Measurements from ENCODE around the gene BCO2.
A peak's percentile ranks its signal among the peaks of the same experiment; 100 is the strongest.

BCO2 gene

DNA sequence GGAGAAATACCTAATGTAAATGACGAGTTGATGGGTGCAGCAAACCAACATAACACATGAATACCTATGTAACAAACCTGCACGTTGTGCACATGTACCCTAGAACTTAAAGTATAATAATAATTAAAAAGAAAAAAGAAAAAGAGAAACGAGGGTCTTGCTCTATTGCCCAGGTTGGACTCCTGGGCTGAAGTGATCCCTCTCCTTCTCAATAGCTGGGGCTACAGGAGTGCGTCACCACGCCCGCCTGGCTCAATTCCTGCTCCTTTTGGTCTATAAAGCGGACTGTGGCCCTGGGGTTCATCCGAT is 50.4 kb downstream of the BCO2 start:
- Histone ChIP-seq H3K36me3 (replicated peaks) (peaks cover 6% of the 10 kb centered on the region), H3K27me3 (replicated peaks) (no peaks in the 10 kb centered on the region), H3K27ac (peak overlapping the region; percentile 98), H3K4me3 (ENCODE audit: low read depth, low read length) (peak overlapping the region; percentile 72)
- DNase-seq, result peak; percentile 77
- in situ Hi-C loops (cut with HindIII; ENCODE audit: low pct_ligation_motif_present, low sequenced_read_pairs), result no loop called here
- TF ChIP-seq, protein P1, sequence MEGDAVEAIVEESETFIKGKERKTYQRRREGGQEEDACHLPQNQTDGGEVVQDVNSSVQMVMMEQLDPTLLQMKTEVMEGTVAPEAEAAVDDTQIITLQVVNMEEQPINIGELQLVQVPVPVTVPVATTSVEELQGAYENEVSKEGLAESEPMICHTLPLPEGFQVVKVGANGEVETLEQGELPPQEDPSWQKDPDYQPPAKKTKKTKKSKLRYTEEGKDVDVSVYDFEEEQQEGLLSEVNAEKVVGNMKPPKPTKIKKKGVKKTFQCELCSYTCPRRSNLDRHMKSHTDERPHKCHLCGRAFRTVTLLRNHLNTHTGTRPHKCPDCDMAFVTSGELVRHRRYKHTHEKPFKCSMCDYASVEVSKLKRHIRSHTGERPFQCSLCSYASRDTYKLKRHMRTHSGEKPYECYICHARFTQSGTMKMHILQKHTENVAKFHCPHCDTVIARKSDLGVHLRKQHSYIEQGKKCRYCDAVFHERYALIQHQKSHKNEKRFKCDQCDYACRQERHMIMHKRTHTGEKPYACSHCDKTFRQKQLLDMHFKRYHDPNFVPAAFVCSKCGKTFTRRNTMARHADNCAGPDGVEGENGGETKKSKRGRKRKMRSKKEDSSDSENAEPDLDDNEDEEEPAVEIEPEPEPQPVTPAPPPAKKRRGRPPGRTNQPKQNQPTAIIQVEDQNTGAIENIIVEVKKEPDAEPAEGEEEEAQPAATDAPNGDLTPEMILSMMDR (IDR thresholded peaks at IDR 0.05; ENCODE audit: low read depth, low read length, missing control alignments), result no peak

DNA sequence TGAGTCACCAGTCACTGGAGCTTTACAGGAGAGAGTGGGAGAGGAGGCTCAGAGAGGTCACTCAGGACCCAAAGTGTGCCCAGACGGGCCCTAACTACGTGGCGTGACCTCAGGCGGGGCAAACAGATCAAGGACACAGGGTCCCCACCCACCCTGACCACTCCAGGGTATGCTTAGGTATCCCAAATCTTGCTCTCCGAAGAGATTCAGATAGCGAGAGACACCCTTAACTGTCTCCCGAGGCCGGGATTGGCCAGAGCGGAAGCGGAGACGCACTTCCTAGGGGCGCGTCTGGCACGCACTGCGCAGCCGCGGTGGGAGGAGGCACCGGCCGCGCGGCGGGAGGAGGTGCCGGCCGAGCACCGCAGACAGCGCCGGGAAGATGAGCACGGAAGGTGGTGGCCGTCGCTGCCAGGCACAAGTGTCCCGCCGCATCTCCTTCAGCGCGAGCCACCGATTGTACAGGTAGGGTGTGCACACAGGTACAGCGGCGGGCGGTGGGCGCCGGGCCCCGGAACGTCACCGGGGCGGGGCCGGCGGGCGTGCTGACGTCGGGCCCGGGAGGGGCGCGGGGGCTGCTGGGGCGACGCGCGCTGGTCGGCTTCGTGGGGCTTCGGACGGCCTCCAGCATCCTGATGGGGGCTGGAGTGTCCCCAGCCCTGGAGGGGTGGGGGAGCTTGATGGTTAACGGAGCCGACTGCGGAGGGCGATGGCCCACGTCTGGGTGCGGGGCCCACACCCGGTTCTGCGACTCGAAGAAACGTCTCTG is 50.9 kb downstream of the BCO2 start, which contains the start of gene PTS:
TSS of gene PTS (plus strand) at position 367 of the 769 bp plus-strand sequence. CDS start at position 383, 16 bp downstream.
- in situ Hi-C loops (cut with HindIII; ENCODE audit: low pct_ligation_motif_present, low sequenced_read_pairs), result no loop called here
- Histone ChIP-seq H3K36me3 (replicated peaks) (peaks cover 8% of the 10 kb centered on the region), H3K4me3 (ENCODE audit: low read depth, low read length) (peak within 1 kb of the TSS; percentile 72), H3K27me3 (replicated peaks) (no peaks in the 10 kb centered on the region), H3K27ac (peak within 1 kb of the TSS; percentile 98)
- TF ChIP-seq, protein P1 (IDR thresholded peaks at IDR 0.05; ENCODE audit: low read depth, low read length, missing control alignments), result no peak
- DNase-seq, result peak; percentile 78

DNA sequence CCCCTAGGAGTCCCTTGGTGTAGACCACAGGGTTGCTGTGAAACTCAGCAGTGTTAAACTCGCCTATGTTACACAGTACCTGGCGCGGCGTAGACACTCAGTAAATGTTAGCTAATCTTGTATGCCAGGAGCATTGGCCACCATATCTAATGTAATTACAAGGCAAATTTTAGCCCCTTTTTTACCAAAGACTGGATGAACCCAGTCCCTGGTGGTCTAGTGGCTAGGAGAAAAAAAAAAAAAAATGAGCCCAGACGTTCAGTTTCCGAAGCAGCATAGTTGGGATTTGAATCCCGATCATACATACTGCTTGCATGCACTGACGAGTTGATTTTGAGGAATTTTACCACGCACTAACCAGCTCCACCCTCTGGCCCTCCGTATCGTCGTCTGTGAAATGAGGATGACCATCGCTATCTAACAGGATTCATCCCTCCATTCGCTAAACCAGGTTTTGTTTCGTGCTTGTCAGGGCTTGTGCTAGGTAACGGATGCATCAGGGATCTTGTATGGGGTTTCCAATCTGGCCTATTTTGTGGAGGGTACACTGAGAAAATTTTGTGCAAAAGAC is 51.6 kb downstream of the BCO2 start:
- in situ Hi-C loops (cut with HindIII; ENCODE audit: low pct_ligation_motif_present, low sequenced_read_pairs), result no loop called here
- H3K27me3 ChIP-seq (replicated peaks), result no peaks in the 10 kb centered on the region
- TF ChIP-seq, protein P1 (IDR thresholded peaks at IDR 0.05; ENCODE audit: low read depth, low read length, missing control alignments), result no peak
- H3K4me3 ChIP-seq (ENCODE audit: low read depth, low read length), result peak overlapping the region; percentile 72
- peak overlapping the region; percentile 98 for H3K27ac ChIP-seq
- H3K36me3 ChIP-seq (replicated peaks), result peaks cover 9% of the 10 kb centered on the region
- peak; percentile 31 for DNase-seq

DNA sequence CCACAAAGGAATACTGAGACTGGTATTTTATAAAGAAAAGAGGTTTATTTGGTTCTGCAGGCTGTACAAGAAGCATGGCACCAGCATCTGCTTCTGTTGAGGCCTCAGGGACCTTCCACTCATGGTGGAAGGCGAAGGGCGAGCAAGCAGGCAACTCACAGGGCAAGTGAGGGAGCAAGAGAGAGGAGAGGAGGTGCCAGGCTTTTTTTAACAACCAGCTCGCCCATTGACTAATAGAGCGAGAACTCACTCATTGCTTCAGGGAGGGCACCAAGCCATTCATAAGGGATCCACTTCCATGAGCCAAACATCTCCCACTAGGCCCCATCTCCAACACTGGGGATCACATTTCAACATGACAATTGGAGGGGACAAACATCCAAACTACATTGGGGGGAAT is 52.2 kb downstream of the BCO2 start:
- TF ChIP-seq, protein P1 (IDR thresholded peaks at IDR 0.05; ENCODE audit: low read depth, low read length, missing control alignments), result no peak
- in situ Hi-C loops (cut with HindIII; ENCODE audit: low pct_ligation_motif_present, low sequenced_read_pairs), result no loop called here
- no peak for DNase-seq
- Histone ChIP-seq H3K27ac (no peak overlapping the region), H3K27me3 (replicated peaks) (no peaks in the 10 kb centered on the region), H3K36me3 (replicated peaks) (peaks cover 9% of the 10 kb centered on the region), H3K4me3 (ENCODE audit: low read depth, low read length) (peak overlapping the region; percentile 72)

DNA sequence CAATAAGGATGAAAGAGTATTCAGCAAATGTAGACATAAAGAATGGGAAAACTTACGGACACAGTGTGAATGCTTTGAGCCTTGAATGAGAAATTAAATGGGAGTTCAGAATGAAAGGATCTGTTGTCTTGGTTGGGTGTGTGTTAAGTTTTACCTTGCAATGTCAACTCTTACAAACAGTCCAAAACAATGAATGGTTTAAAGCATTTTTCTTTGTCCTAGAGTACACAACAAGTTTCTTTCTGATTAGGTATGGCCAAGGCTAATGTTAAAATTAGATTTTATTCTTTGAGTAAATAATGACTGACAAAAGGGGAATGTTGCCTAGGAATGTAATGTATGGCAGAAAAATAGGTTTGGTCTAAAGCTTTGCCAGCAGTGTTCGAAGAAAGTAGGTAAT is 53.4 kb downstream of the BCO2 start:
- peaks cover 12% of the 10 kb centered on the region for H3K36me3 ChIP-seq (replicated peaks)
- no peak overlapping the region for H3K4me3 ChIP-seq (ENCODE audit: low read depth, low read length)
- TF ChIP-seq, protein P1 (IDR thresholded peaks at IDR 0.05; ENCODE audit: low read depth, low read length, missing control alignments), result no peak
- H3K27ac ChIP-seq, result no peak overlapping the region
- H3K27me3 ChIP-seq (replicated peaks), result no peaks in the 10 kb centered on the region
- DNase-seq, result no peak
- in situ Hi-C loops (cut with HindIII; ENCODE audit: low pct_ligation_motif_present, low sequenced_read_pairs), result no loop called here
